GM18867 (cell line): Measurements from ENCODE around the gene SPTBN4.

Experiments used
- ATAC-seq: cut with Tn5 transposase; IDR thresholded peaks from one replicate; pipeline ENCODE4 v1.9.1; 2021; ENCODE audit warnings: mild to moderate bottlenecking, moderate library complexity; ENCODE audit not compliant: unreplicated experiment

SPTBN4 gene

DNA sequence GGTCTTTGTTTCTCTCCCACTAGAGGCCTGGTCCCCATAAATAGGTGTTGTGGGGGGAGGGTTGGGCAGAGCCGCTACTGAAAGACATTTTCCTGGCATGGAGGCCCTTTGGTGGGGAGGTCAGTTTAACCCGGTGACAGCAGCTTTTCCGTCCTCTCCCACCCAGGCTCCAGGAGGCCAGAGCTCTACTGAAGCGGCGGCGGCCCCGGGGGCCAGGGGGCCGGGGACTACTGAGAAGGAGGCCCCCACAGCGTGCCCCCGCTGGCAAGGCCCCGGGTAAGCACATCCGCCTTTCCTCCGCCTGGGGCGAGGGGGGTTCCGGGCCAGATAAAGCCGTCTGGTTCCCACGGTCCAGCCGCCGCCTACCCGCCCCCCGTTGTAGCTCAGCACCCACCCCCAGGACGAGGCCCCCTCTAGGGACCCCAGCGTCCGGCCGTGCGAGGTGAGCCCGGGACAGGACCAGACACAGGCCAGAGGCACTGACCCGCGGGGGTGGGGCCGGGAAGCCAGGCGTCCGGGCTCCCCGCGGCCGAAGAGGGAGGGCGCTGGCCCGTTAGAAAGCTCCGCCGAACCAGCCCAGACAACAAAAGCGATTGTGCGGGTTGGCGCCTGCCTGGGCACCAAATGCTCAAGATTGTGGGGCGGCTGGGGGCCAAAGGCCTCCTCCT lies 133.2 kb downstream of the SPTBN4 start:
- no peak for ATAC-seq

DNA sequence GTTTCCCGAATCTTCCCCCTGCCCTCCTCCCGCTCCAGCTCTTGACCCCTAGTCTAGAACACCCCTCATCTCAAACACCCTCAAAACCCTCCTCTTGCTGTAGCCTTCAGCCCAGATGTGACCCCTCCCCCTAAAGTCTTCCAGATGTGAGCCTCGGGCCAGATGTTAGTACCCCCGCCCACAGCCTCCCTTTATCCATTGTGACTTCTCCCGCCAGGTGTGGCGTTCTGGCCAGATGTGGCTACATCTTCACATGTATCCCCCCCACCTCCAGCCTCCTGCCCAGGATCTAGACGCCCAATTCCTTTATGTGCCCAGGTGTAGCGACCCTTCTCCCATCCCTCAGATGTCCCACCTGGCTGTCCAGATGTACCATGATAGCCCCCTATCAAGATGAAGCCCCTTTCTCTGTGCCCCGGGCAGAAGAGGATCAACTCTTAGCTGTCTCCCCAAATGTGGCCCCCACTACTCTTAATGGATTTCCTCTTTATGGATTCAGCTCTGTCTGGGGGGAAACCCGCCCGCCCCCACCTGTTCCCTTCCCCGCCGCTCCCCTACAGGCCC lies 133.9 kb downstream of the SPTBN4 start:
- ATAC-seq: no peak

DNA sequence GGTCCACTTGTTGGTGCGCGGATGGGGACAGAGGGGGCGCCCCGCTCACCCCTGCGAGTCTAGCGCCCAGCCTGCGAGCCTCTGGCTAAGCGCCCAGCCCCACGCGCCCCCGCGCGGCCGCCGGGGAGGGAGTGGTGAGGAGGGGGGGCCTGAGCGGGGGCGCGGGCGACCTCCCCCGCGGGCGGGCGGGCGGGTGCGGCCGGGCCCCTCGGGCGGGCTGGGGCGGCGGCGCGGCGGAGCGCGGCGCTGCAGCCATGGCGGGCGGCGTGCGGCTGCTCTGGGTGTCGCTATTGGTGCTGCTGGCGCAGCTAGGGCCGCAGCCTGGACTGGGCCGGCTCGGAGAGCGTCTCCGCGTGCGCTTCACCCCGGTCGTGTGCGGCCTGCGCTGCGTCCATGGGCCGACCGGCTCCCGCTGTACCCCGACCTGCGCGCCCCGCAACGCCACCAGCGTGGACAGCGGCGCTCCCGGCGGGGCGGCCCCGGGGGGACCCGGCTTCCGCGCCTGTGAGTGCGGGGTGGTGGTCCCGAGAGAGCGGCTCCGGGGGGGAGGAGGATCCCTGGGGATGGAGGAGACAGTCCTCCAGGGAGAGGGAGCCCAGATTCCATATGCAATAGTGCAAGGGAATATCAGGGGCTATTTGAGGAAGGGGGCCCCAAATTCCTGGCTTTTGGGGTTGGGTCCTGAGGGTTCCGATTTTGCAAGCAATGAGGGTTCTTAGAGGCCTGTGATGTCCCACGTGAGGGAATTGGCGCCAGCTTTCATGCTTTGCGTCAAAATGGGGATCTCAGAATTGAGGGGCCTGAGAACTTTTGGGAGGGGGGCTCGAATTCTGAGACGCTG lies 134.6 kb downstream of the SPTBN4 start, which contains the start of gene LTBP4:
Gene LTBP4, plus strand, starts transcription at position 236 of the 841 bp plus-strand sequence. Its CDS starts 19 bp downstream, at position 255.
- ATAC-seq: no peak

DNA sequence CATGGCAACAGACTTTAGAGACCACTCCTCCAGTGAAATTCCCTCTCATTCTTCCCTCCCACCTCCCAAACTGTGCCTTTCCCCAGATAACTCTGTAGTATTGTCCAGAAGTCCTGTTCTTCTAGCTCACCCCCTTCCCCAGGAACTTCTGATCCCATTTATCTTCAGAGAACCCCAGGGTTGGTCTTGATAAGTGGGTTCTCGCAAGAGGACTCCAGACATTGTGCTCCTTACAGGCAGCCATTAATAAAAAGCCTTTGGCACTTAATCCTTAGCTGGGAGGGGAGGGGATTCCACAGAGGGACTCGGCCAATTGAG lies 136.2 kb downstream of the SPTBN4 start:
- ATAC-seq: no peak

DNA sequence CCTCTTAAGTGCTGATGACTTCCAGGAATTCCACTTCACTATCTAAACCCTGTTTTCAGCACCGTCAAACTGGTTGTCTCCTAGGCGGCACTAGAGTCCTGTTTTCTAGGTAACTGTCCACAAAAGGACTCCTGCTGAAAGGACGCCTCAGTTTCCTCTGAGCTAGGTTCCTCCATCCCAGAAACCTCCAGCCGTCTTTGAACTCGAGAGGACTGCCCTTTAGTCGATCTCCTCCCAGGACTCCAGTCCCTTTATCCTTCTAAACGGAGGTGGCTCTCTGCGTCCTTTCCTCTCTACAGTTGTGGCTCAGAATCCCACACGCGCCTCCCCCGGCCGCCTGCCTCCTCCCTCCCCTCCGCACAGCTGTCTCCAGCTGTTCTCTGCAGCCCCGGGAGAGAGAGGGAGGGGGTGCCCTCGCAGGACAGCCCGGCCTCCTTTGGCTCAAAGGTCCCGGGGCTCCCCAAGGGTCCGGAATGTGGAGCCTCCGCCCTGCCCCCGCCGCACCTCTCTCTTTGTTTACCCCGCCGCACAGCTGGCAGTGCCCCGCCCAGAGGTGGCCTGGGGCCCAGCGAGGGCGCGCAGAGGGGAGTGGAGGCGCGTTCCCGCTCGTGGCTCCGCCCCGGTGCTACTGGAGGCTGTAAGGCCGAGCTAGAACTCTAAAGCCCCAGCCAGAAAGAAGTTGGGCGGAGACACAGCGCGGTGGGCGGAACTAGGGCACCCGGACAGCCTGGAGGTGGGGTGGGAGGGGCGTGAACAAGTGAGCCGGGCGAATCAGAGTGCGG lies 136.8 kb downstream of the SPTBN4 start:
- ATAC-seq: peak; percentile 70

DNA sequence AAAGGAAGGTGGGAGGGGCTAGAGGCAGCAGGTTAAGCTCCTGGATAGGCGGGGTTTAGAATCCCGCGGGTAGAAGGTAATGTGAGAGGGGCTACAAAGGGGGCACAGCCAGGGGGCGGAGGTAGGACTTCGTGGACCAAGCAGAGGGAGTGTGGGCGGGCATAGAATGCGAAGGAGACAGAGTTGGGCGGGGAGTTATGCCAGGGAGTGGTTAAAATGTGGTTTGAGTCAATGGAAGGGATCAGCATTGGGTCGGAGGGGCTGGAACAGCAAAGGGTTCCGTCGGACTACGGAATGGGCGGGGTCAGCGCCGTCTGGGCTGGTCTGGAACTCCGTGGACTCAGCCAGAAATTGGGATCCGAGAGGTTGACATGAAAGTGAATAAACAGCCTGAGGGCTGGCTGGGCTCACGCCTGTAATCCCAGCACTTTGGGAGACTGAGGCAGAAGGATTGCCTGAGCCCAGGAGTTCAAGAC lies 137.4 kb downstream of the SPTBN4 start:
- ATAC-seq: no peak

DNA sequence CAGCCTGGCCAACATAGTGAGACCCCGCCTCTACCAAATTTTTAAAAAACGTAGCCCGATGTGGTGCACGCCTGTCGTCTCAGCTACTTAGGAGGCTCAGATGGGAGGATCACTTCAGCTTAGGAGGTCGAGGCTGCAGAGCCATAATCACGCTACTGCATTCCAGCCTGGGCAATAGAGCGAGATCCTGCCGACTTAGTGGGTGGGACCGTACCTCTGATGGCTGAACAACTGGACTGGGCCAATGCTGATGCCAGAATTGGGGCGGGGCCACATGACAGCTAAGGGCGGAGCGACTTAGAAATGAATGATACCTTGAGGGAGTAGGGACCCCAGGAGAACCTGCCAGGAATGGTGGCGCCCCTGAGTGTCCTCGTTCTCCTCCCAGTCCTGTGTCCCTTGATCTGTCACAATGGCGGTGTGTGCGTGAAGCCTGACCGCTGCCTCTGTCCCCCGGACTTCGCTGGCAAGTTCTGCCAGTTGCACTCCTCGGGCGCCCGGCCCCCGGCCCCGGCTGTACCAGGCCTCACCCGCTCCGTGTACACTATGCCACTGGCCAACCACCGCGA lies 137.9 kb downstream of the SPTBN4 start:
- no peak for ATAC-seq

DNA sequence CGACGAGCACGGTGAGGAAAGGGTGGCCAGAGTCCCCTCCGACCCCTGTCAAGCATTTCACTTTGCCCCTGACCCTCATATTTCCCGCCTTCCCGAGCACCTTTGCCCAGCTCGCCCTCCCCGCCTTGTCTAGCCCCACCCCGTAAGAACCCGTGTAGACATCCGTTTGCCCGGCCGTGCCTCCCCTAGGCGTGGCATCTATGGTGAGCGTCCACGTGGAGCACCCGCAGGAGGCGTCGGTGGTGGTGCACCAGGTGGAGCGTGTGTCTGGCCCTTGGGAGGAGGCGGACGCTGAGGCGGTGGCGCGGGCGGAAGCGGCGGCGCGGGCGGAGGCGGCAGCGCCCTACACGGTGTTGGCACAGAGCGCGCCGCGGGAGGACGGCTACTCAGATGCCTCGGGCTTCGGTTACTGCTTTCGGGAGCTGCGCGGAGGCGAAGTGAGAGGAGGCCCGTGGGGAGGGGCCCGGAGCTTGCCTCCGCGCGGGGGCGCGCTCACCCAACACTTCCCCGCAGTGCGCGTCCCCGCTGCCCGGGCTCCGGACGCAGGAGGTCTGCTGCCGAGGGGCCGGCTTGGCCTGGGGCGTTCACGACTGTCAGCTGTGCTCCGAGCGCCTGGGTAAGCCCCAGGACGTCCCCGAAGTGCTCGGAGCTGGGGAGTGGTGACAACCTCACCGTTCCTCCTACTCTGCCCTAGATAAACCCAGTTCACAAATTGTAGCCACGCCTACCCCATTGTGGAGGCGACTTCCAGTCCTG lies 138.6 kb downstream of the SPTBN4 start:
- ATAC-seq: peak; percentile 42

DNA sequence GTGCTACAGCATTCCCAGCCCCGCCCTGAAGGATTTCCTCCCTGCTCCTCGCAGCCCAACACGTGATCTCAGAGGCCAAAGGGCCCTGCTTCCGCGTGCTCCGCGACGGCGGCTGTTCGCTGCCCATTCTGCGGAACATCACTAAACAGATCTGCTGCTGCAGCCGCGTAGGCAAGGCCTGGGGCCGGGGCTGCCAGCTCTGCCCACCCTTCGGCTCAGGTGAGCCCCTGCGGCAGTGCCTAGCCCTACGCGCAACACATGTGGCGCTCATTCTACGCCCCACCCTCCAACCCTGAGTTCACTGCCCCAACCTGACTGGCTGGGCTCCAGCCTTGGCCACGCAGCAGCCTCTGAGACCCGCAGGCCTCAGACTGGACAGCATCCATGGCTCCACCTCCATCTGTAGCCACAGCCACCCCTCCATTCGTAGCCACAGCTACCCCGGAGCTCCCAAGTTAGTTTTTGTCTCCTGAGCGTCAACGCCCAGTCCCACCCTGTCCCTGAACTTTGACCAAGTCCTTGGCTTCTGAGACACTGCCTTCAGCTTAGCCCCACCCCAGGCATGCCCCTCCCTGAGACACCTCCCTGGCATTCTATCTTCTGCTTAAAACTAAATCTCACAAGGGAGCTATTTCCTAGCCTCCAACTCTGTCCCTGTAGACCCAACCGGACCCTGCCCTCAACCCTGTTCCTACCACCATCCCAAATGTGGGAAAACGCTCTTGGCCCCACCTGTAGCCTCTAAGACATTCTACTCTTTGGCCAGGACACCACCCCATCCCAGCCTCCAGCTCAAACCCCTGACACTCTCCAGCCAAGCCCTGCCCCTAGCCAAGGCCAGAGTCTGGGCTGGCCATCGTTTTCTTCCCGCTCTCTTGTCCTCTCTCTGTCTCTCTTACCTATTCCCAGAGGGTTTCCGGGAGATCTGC lies 140.8 kb downstream of the SPTBN4 start:
- ATAC-seq: no peak

DNA sequence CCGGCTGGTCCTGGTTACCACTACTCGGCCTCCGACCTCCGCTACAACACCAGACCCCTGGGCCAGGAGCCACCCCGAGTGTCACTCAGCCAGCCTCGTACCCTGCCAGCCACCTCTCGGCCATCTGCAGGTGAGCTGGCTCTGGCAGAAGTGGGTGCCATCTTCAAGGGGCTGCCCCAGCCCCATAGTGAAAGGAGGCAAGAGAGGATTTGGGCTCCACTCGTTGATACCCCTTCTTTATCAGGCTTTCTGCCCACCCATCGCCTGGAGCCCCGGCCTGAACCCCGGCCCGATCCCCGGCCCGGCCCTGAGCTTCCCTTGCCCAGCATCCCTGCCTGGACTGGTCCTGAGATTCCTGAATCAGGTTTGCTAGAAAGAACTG lies 141.4 kb downstream of the SPTBN4 start:
- ATAC-seq: no peak

DNA sequence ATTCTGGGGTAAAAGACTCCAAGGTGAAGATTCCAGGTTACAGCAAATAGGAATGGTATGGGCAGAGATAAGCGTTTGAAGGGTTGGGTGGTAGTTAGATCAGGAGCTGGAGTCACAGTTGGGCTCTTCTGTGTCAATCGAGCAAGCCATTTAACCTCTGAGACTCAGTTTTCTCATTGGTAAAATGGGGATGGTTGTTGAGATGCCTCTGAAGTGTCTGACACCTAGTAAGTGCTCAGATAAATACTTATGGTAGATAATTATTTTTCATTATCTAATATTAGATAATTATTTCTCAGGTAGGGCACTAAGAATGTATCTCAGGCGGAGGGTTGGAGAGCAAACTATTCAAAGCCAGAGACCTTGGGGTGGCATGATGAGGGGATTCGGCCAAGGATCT lies 142.2 kb downstream of the SPTBN4 start:
- no peak for ATAC-seq

DNA sequence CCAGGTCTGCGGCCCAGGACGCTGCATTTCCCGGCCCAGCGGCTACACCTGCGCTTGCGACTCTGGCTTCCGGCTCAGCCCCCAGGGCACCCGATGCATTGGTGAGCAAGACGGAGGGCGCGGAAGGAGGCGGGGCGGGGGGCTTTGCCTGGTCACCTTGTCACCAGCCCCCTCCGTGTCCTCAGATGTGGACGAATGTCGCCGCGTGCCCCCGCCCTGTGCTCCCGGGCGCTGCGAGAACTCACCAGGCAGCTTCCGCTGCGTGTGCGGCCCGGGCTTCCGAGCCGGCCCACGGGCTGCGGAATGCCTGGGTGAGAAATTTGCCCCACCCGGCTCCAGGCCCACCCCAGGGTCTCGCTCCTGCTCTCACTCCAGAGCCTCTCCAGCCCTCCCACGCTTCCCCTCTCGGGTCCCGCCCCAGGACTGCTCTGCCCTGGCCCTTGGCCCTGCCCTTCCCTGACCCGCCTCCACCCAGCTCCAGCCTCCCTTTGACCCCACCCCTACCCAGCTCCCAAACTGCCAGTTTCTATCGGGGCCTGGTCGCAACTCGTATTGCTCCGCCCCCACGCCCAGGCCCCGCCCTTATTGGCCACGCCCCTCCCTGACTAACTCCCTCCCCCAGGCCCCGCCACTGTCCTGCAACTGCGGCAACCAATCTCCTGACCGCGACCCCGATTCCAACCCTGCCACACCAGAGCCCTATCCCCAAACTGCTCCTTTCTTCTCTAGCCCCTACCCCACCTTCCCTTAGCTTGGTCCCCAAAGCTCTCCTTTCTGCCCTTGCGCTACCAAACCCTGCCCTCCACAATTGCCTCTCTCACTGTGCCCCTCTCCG lies 143.0 kb downstream of the SPTBN4 start:
- ATAC-seq: peak; percentile 47

DNA sequence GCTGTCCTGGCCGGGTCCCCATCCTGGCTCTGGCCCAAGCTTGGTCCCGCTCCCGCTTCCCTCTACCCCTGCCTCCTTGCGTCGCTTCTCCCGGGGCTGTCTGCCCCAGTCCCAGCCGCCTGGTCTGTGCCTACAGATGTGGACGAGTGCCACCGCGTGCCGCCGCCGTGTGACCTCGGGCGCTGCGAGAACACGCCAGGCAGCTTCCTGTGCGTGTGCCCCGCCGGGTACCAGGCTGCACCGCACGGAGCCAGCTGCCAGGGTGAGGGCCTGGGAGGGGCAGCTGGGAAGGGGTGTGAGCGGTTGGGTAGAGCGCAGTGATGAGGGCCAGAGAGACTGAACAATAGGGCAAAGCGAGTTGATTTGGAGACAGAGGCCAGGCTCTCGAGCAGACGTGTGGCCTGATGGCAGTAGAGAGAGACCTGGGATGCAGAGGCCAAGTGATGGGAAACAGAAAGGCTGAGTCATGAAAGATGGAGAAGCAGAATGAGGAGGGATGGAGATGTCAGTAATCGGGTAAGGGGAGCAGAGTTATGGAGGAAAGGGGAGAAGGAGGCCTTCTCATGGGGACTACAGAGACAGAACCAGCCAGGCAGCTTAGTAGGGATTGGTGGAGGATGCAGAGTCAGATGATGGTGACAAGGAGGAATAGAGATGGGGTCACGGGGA lies 143.7 kb downstream of the SPTBN4 start:
- ATAC-seq: no peak

DNA sequence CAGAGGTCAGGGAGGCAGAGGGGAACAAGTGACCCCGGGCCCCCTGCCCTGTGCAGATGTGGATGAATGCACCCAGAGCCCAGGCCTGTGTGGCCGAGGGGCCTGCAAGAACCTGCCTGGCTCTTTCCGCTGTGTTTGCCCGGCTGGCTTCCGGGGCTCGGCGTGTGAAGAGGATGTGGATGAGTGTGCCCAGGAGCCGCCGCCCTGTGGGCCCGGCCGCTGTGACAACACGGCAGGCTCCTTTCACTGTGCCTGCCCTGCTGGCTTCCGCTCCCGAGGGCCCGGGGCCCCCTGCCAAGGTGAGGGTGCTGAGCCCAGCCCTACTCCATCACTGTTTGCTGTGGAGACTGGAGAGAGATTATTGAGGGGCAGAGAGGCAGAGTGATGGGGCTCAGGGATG lies 144.3 kb downstream of the SPTBN4 start:
- ATAC-seq: no peak

DNA sequence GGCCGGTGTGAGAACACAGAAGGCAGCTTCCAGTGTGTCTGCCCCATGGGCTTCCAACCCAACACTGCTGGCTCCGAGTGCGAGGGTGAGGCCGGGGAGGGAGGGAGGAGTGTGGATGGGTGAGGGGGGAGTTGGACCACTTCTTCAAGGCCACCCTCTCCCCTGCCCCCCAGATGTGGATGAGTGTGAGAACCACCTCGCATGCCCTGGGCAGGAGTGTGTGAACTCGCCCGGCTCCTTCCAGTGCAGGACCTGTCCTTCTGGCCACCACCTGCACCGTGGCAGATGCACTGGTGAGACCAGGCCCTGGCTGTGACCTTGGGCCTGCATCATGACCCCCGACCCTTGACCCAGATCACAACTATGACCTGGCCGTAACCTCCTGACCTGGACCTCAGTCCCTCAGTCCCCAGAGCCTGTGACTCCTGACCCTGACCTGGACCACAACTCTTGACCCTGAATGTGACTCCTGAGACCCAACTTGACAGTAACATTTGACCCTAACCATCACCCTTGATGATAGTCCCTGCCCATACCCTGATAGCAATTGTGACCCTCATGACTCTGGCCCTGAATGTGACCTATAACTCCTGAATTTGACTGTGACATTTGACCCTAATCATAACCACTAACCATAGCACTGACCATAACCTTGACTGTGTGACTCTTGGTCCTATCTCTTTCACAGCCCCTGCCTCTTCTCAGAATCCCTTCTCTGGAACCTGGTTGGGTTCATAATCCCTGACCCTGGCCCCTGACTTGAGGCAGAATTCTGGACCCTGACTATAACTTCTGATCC lies 145.3 kb downstream of the SPTBN4 start:
- no peak for ATAC-seq

DNA sequence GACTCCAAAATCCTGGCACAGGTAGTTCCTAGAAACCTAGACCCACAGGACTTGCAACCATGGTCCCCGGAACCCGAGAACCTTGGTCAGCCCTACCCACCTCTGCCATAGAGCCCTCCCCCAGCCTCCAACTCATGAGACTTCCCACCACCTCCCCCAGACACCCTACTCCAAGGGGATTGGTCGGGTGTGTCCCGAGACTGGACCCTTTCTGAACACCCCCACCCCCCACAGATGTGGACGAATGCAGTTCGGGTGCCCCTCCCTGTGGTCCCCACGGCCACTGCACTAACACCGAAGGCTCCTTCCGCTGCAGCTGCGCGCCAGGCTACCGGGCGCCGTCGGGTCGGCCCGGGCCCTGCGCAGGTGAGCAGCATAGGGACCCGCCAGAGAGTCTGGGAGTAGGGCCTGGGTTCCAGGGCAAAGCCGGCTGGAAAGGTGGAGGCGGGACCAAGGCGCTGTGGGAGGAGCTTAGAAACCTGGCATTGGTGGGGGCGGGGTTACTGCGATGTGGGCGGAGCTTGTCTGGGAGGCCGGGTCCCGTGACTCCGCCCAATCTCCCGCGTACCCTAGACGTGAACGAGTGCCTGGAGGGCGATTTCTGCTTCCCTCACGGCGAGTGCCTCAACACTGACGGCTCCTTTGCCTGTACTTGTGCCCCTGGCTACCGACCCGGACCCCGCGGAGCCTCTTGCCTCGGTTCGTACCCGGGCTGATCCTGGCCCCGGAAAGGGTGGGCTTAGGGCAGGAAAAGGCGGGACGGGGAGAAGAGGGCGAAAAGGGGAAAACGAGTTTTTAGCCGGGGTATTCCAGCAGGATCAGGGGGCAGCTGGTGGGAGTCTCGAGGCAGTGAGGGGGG lies 146.3 kb downstream of the SPTBN4 start:
- no peak for ATAC-seq
